Right atrium auricular region (tissue), 2 donors: Measurements from ENCODE around the gene ZDHHC8. TPM values are rescaled to one million over a fixed set of nuclear protein-coding genes. Genes with fewer than 3 reads are reported as not detected.

Source experiments
- DNase-seq: peaks from one replicate; pipeline ENCODE4 v3.0.0-alpha.2; 2019; ENCODE audit warnings: low spot score
- H3K27ac ChIP-seq, 2 donors: fragments of 200-600 bp; sonication (generic); 1 replicate in 1 of 2; 2 replicates in 1 of 2; pipeline ENCODE4 v1.5.1; 2016 to 2019
- H3K27me3 ChIP-seq, 2 donors: fragments of 200-600 bp; sonication (generic); one replicate each; pipeline versions ENCODE4 v1.5.1 to v1.6.0; 2017 to 2019
- H3K36me3 ChIP-seq: fragments of 200-600 bp; sonication (generic); one replicate; pipeline ENCODE4 v1.5.1; 2016
- H3K4me1 ChIP-seq, 2 donors: fragments of 200-600 bp; sonication (generic); one replicate each; pipeline versions ENCODE4 v1.5.1 to v1.6.0; 2017 to 2019
- H3K4me3 ChIP-seq, 2 donors: fragments of 200-600 bp; sonication (generic); 1 replicate in 1 of 2; 2 replicates in 1 of 2; pipeline ENCODE4 v1.5.1; 2017 to 2019; ENCODE audit warnings: mild to moderate bottlenecking in 1 of 2, moderate library complexity in 1 of 2
- H3K9me3 ChIP-seq, 2 donors: fragments of 200-600 bp; sonication (generic); one replicate each; pipeline ENCODE4 v1.5.1; 2019
- total RNA-seq, 2 donors: library from RNA; depleted of rRNA; stranded (reverse); fragments of >200 nt; gene quantifications; one replicate each; pipeline ENCODE4 v1.1.0, GENCODE V29; 2016
- TF ChIP-seq, protein P1 (sequence below), 2 donors: fragments of 200-600 bp; sonication (generic); IDR thresholded peaks; one replicate each; pipeline ENCODE4 v1.5.1; 2019; ENCODE audit warnings: antibody characterized with exemption in 2 of 2

ZDHHC8 gene
- total RNA-seq, 2 donors from 2014 or later = 13.5 to 16.6 TPM

GRCh38 chr22:20171288-20172140 lies 39.9 kb downstream of the ZDHHC8 start:
- Histone ChIP-seq H3K9me3 (no peaks in the 10 kb centered on the region), H3K36me3 (no peaks in the 10 kb centered on the region), H3K4me1 (no peaks in the 10 kb centered on the region), H3K4me3 (no peak overlapping the region), H3K27me3 (no peaks in the 10 kb centered on the region), H3K27ac (no peak overlapping the region)
- TF ChIP-seq, protein P1, sequence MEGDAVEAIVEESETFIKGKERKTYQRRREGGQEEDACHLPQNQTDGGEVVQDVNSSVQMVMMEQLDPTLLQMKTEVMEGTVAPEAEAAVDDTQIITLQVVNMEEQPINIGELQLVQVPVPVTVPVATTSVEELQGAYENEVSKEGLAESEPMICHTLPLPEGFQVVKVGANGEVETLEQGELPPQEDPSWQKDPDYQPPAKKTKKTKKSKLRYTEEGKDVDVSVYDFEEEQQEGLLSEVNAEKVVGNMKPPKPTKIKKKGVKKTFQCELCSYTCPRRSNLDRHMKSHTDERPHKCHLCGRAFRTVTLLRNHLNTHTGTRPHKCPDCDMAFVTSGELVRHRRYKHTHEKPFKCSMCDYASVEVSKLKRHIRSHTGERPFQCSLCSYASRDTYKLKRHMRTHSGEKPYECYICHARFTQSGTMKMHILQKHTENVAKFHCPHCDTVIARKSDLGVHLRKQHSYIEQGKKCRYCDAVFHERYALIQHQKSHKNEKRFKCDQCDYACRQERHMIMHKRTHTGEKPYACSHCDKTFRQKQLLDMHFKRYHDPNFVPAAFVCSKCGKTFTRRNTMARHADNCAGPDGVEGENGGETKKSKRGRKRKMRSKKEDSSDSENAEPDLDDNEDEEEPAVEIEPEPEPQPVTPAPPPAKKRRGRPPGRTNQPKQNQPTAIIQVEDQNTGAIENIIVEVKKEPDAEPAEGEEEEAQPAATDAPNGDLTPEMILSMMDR (IDR thresholded peaks at IDR 0.05) = no peak
- DNase-seq = no peak

DNA sequence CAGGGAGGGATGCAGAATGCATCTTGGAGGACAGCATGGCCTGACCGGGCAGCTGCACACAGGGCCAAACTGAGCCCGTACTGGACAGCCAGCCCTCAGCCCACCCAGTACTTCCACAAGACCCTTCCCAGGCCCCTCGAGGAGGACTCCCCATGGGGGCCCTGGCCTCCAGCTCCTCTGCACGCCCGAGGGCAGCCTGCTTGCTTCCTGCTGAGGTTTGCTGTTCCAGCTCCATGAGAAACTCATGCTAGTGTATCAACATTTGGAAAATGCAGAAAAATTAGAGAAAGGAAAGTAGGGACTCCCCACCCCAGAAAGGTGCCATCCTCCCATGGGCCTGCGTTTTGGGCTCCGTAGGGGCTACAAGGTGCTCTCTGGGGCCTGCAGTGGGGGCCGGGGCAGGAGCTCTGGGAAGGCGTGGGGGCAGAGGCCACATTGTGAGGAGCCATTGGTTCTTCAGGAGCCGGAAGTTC lies 40.6 kb downstream of the ZDHHC8 start:
- DNase-seq = no peak
- no peak overlapping the region for H3K4me3 ChIP-seq
- H3K9me3 ChIP-seq = no peaks in the 10 kb centered on the region
- H3K27ac ChIP-seq = no peak overlapping the region
- no peaks in the 10 kb centered on the region for H3K36me3 ChIP-seq
- no peaks in the 10 kb centered on the region for H3K27me3 ChIP-seq
- TF ChIP-seq, protein P1 (IDR thresholded peaks at IDR 0.05) = no peak
- H3K4me1 ChIP-seq = no peaks in the 10 kb centered on the region

GRCh38 chr22:20173246-20173645 lies 41.6 kb downstream of the ZDHHC8 start:
- Histone ChIP-seq H3K9me3 (no peaks in the 10 kb centered on the region), H3K36me3 (no peaks in the 10 kb centered on the region), H3K4me1 (no peaks in the 10 kb centered on the region), H3K27ac (no peak overlapping the region), H3K4me3 (no peak overlapping the region), H3K27me3 (no peaks in the 10 kb centered on the region)
- TF ChIP-seq, protein P1 (IDR thresholded peaks at IDR 0.05) = no peak
- DNase-seq = no peak

DNA sequence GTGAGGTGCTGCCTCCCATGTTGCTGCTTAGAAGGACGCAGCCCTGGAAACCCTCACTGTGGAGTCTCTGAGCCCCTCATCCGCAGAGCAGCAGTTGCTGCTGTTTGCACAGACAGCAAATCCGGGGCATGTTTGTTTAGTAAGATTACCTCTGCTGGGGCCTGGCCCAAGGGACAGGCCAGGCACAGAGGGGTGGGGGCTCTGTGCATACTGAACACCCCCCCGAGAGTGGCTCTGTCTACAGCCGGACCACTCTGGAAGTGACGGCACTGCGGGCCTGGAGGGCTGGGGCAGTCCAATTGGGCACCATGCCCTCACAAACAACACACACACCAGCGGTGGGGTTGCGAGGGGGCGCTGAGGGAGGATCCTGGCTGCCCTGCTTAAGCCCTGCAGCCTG lies 42.2 kb downstream of the ZDHHC8 start:
- DNase-seq = no peak
- H3K9me3 ChIP-seq = no peaks in the 10 kb centered on the region
- TF ChIP-seq, protein P1 (IDR thresholded peaks at IDR 0.05) = no peak
- no peaks in the 10 kb centered on the region for H3K36me3 ChIP-seq
- no peak overlapping the region for H3K27ac ChIP-seq
- no peaks in the 10 kb centered on the region for H3K27me3 ChIP-seq
- H3K4me1 ChIP-seq = no peaks in the 10 kb centered on the region
- no peak overlapping the region for H3K4me3 ChIP-seq

DNA sequence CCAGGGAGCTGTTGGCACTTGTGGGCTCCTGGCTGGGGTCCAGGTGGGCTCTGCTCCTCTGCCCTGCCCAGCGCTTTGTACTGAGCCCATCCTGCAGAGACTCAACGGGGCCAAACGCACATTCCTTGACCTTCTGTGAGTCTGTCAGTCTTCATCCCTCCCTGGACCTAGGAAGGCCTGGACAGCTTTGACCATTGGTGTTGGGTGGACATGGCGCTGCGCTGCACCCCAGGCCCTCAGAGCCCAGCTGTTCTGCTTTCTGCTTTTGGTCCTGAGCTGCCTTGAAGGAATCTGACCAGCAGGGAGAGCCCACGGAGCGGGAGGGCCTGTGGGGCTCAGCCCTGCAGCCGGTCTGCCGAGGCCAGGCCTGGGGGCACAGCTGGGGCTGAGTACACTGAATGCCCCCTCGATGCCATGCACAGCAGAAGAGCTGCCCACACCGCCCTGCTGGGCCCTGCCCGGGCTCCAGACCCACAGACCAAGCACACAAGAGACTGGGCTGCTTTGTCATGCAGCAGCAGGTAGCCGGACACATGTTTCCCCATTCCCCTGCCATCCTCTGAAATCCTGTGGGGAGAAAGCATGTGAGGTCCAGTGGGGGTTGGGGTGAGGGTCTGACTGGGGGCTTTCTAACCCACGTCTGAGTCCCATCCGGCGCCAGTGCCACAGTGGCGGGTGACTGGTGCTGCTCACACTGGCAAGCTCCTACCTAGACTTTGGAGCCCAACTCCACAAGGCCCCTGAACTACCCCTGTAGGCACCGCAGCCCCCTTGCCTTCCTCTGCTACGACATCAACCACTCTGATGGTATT lies 43.4 kb downstream of the ZDHHC8 start:
- Histone ChIP-seq H3K9me3 (no peaks in the 10 kb centered on the region), H3K27ac (no peak overlapping the region), H3K4me3 (no peak overlapping the region), H3K36me3 (no peaks in the 10 kb centered on the region), H3K27me3 (no peaks in the 10 kb centered on the region), H3K4me1 (no peaks in the 10 kb centered on the region)
- no peak for DNase-seq
- TF ChIP-seq, protein P1 (IDR thresholded peaks at IDR 0.05) = peak in 1 of 2 donors; percentile 42
